K562 (cell line): ENCODE results near the gene AP3B1. TPM values are rescaled to one million over a fixed set of nuclear protein-coding genes. Genes with fewer than 3 reads are reported as not detected.

Experiments used
- ATAC-seq: fragments of 200-7000 bp; cut with Tn5 transposase; 3 replicates; pipeline ENCODE4 v1.9.1; 2020; ENCODE audit warnings: moderate library complexity
- BruUV-seq: library from RNA; stranded (reverse); fragments of 400-500 nt; replicated peaks from 2 replicates; lab custom pipeline; 2021; lab: Mats Ljungman, UMichigan
- CTCF ChIA-PET: fragments of 300-600 bp; formaldehyde crosslinking; extraction: SDS; loops from one replicate; lab custom pipeline; 2021; ENCODE audit warnings: low intra/inter-chr PET ratio; lab: Yijun Ruan, JAX
- POLR2A ChIA-PET: fragments of 300-600, 350-650 bp; sonication (Branson Sonifier 250); formaldehyde crosslinking; extraction: SDS; loops from one replicate; lab custom pipeline; 2021; ENCODE audit warnings: antibody characterized with exemption, inconsistent platforms; lab: Yijun Ruan, JAX
- DNase-seq, 4 experiments: peaks; one replicate each; pipeline versions ENCODE4 v3.0.0 to v3.0.0-alpha.2; 2011 to 2018; ENCODE audit warnings: low spot score in 3 of 4, mixed read lengths in 3 of 4; ENCODE audit errors: extremely low read depth in 1 of 4
- FAIRE-seq: peaks from 2 replicates; lab custom pipeline; 2011; peaks lifted over from hg19 to GRCh38; lab: Jason Lieb, UNC
- H2AFZ ChIP-seq: 2 replicates; pipeline ENCODE4 v1.6.0; 2011; ENCODE audit warnings: low read depth, low read length, control low read depth, inconsistent platforms
- H3K27ac ChIP-seq: fragments of 200-600 bp; 3 replicates; pipeline ENCODE4 v1.8.0; 2011; ENCODE audit warnings: low read depth, mild to moderate bottlenecking, control low read depth, inconsistent platforms, low read length, moderate library complexity, mixed read lengths; ENCODE audit errors: extremely low read depth
- H3K27me3 ChIP-seq, 2 experiments: fragments of 300-600 bp in 1 of 2; 2 replicates in 1 of 2; 3 replicates in 1 of 2; pipeline versions ENCODE4 v1.6.0 to v1.8.0; 2011; ENCODE audit warnings: inconsistent platforms in 2 of 2, low read length in 2 of 2, mild to moderate bottlenecking in 1 of 2, mixed read lengths in 1 of 2, moderate library complexity in 1 of 2; ENCODE audit not compliant: control insufficient read depth in 2 of 2, insufficient read depth in 2 of 2
- H3K36me3 ChIP-seq: fragments of 300-600 bp; 3 replicates; pipeline ENCODE4 v1.8.0; 2011; ENCODE audit warnings: mild to moderate bottlenecking, low read length, inconsistent platforms; ENCODE audit not compliant: control insufficient read depth, insufficient read depth
- H3K4me1 ChIP-seq, 2 experiments: fragments of 200-600 bp in 1 of 2; replicated peaks in 1 of 2; 2 replicates in 1 of 2; 3 replicates in 1 of 2; pipeline versions ENCODE4 v1.5.1 to v1.8.0; 2011; ENCODE audit warnings: inconsistent platforms in 2 of 2, low read length in 2 of 2, mild to moderate bottlenecking in 1 of 2, mixed read lengths in 1 of 2, moderate library complexity in 1 of 2; ENCODE audit not compliant: control insufficient read depth in 2 of 2, insufficient read depth in 2 of 2
- H3K4me2 ChIP-seq: 2 replicates; pipeline ENCODE4 v1.6.1; 2011; ENCODE audit warnings: low read length, control low read depth, inconsistent platforms, mixed read lengths; ENCODE audit not compliant: insufficient read depth
- H3K4me3 ChIP-seq: fragments of 200-600 bp; sonication (generic), shearing (Covaris generic); 2 replicates; pipeline ENCODE4 v1.5.1; 2016; ENCODE audit warnings: control low read depth, inconsistent platforms
- H3K79me2 ChIP-seq: fragments of 200-600 bp; 3 replicates; pipeline ENCODE4 v1.8.0; 2011; ENCODE audit warnings: low read length, inconsistent platforms; ENCODE audit not compliant: control insufficient read depth, insufficient read depth
- H3K9ac ChIP-seq, 2 experiments: 2 replicates each; pipeline versions ENCODE4 v1.6.0 to v1.6.1; 2011; ENCODE audit warnings: low read depth in 2 of 2, low read length in 2 of 2, control low read depth in 1 of 2, inconsistent platforms in 1 of 2, mild to moderate bottlenecking in 1 of 2, mixed read lengths in 1 of 2; ENCODE audit not compliant: insufficient read depth in 1 of 2
- H3K9me1 ChIP-seq: one replicate; pipeline ENCODE4 v1.6.0; 2011; ENCODE audit warnings: inconsistent platforms, mild to moderate bottlenecking, low read length, moderate library complexity; ENCODE audit not compliant: control insufficient read depth, insufficient read depth
- H3K9me3 ChIP-seq: replicated peaks from 2 replicates; pipeline ENCODE4 v1.5.1; 2011; ENCODE audit warnings: low read depth, low read length, inconsistent platforms; ENCODE audit not compliant: control insufficient read depth, insufficient read depth
- H4K20me1 ChIP-seq: replicated peaks from 2 replicates; pipeline ENCODE4 v1.6.1; 2011; ENCODE audit warnings: low read length, inconsistent platforms, mixed read lengths; ENCODE audit not compliant: control insufficient read depth, insufficient read depth
- KAT2B ChIP-seq: IDR thresholded peaks from one replicate; pipeline ENCODE4 v1.6.1; 2012; ENCODE audit warnings: low read depth, mild to moderate bottlenecking, control low read depth, inconsistent platforms, low read length, moderate library complexity
- RFX1 ChIP-seq: fragments of 450-650 bp; IDR thresholded peaks from 2 replicates; pipeline ENCODE4 v1.6.1; 2016; ENCODE audit warnings: mild to moderate bottlenecking, moderate library complexity
- STAT5A ChIP-seq: IDR thresholded peaks from 2 replicates; pipeline ENCODE4 v1.6.1; 2012; ENCODE audit warnings: low read length, inconsistent platforms, borderline replicate concordance
- ZNF184 ChIP-seq: sonication (generic); formaldehyde crosslinking; IDR thresholded peaks from 2 replicates; pipeline ENCODE4 v1.5.0; 2020; ENCODE audit warnings: missing genetic modification reagents
- WGBS: fragments of 100-300 bp; shearing (Covaris generic); methylation state at CpG from one replicate; pipeline ENCODE4 v1.1.6; 2016; ENCODE audit warnings: low coverage, mixed read lengths; ENCODE audit not compliant: insufficient coverage; ENCODE audit errors: missing lambda C conversion rate; 5-methylcytosine and 5-hydroxymethylcytosine counted together
- in situ Hi-C: fragments of 300-500 bp; cut with MboI; formaldehyde crosslinking; loops from 4 replicates; pipeline ENCODE4 v1.15.0; 2018; ENCODE audit warnings: inconsistent platforms, mixed read lengths
- intact Hi-C: fragments of 100-400 bp; cut with micrococcal nuclease; formaldehyde crosslinking; loops from 2 replicates; pipeline ENCODE4 v1.14.2; 2022
- polyA plus RNA-seq, 8 experiments: library from polyadenylated mRNA; depleted of rRNA in 4 of 8; stranded (reverse) in 5 of 8; unstranded in 3 of 8; fragments of >200 nt; fragmentation: Nextera tagmentation in 2 of 8; fragmentation: Illumina TruSeq in 1 of 8; extraction: Ambion mirVana in 2 of 8; extraction: Trizol in 1 of 8; gene quantifications; 2 replicates each; pipeline versions ENCODE4 v1.2.1 to v1.2.3, GENCODE V29; 2011 to 2014; ENCODE audit warnings: inconsistent platforms in 1 of 8, missing spikeins in 1 of 8
- total RNA-seq, 7 experiments: library from RNA; depleted of rRNA in 6 of 7; stranded (reverse); fragments of >200 nt in 6 of 7; fragmentation: Illumina TruSeq in 2 of 7; extraction: Trizol in 2 of 7; gene quantifications; 2 replicates each; pipeline versions ENCODE4 v1.2.1 to v1.2.3, GENCODE V29; 2011 to 2021; ENCODE audit warnings: low replicate concordance in 1 of 7
- TF ChIP-seq, protein P1 (sequence below): fragments of 200-800 bp; sonication (Bioruptor generic); IDR thresholded peaks from 2 replicates; pipeline ENCODE4 v1.6.1; 2016; ENCODE audit warnings: missing genetic modification characterization, missing compliant biosample characterization

AP3B1 gene
- total and polyA plus RNA-seq, 9 of the 15 experiments (the other 6 are each of a cell fraction or from before 2014, with no cell fraction given): 21.1 to 61.8 (median 42.2) TPM

DNA sequence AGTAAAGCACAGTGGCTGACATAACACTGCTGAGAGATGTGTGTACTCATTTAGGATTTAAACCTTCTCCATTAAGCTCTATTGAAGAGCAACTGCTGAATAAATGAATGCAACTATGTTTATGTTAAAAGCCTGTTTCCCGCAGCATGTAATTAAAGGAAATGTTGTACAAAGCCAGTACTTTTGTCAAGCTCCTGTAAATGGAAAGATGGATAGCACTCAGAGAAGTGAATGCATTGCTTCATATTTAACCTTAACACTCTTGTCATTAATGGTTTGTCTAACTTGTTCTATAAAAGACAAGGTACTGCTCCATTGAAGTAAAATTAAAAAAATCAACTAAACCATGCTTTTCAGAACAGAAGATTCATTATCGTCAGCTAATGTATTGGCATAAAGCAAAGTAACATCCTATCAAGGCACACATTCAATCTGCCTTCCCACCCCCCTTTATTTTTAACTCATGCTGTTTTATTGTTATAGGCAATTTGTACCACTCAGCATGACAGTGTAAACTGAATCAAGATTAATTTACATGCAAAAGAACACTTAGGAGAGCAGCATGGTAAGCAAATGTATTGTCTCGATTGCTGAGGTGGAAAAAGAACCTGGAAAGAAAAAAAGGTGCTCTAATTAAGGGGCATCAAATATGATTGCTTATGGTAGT lies 277.5 kb downstream of the AP3B1 start:
- Histone ChIP-seq H3K4me2 (no peak overlapping the region), H3K79me2 (no peaks in the 10 kb centered on the region), H3K4me1 (no peaks in the 10 kb centered on the region), H3K9me1 (no peaks in the 10 kb centered on the region), H3K27ac (no peak overlapping the region), H3K4me3 (no peak overlapping the region), H4K20me1 (no peaks in the 10 kb centered on the region), H3K9me3 (no peaks in the 10 kb centered on the region), H3K27me3 (no peaks in the 10 kb centered on the region), H3K9ac (no peak overlapping the region), H3K36me3 (no peaks in the 10 kb centered on the region), H2AFZ (no peak overlapping the region)
- in situ Hi-C loops: no loop called here
- BruUV-seq: no TSS peak
- DNase-seq: no peak
- ChIA-PET POLR2A (interaction anchor here (0.8 kb wide), 1 partner anchor 32 kb away, joined by 3 read pairs; no protein-coding TSS in a partner anchor), CTCF (no interaction called here)
- intact Hi-C loops: no loop called here
- ATAC-seq: no peak
- TF ChIP-seq, protein P1, sequence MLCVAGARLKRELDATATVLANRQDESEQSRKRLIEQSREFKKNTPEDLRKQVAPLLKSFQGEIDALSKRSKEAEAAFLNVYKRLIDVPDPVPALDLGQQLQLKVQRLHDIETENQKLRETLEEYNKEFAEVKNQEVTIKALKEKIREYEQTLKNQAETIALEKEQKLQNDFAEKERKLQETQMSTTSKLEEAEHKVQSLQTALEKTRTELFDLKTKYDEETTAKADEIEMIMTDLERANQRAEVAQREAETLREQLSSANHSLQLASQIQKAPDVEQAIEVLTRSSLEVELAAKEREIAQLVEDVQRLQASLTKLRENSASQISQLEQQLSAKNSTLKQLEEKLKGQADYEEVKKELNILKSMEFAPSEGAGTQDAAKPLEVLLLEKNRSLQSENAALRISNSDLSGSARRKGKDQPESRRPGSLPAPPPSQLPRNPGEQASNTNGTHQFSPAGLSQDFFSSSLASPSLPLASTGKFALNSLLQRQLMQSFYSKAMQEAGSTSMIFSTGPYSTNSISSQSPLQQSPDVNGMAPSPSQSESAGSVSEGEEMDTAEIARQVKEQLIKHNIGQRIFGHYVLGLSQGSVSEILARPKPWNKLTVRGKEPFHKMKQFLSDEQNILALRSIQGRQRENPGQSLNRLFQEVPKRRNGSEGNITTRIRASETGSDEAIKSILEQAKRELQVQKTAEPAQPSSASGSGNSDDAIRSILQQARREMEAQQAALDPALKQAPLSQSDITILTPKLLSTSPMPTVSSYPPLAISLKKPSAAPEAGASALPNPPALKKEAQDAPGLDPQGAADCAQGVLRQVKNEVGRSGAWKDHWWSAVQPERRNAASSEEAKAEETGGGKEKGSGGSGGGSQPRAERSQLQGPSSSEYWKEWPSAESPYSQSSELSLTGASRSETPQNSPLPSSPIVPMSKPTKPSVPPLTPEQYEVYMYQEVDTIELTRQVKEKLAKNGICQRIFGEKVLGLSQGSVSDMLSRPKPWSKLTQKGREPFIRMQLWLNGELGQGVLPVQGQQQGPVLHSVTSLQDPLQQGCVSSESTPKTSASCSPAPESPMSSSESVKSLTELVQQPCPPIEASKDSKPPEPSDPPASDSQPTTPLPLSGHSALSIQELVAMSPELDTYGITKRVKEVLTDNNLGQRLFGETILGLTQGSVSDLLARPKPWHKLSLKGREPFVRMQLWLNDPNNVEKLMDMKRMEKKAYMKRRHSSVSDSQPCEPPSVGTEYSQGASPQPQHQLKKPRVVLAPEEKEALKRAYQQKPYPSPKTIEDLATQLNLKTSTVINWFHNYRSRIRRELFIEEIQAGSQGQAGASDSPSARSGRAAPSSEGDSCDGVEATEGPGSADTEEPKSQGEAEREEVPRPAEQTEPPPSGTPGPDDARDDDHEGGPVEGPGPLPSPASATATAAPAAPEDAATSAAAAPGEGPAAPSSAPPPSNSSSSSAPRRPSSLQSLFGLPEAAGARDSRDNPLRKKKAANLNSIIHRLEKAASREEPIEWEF: no peak
- no peak for TF ChIP-seq STAT5A
- TF ChIP-seq ZNF184 (CRISPR knock-in tag): no peak
- TF ChIP-seq RFX1: no peak
- TF ChIP-seq KAT2B: no peak
- 82% methylated on average over 3 of the region's 3 CpGs for WGBS
- FAIRE-seq: peak; percentile 66
